ENCODE measurements around the gene NKX1-2.

DNA sequence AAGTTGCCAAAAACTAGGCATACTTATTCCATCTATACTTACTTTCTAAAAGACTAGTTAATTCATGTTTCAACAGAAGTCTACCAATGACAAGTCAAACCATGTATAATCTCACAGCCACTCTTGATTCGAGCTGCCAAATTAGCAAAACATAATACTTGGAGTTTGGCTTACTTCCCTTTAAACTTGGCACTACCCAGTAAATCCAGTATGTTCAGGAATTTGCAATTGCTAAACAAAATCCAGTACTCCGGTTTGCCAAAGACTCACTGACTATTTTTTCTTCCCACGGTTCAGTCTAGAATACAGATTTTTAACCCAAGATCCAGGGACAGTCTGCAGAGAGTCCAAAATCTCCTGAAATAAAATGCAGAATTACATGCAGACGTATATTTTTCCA, 35.8 kb downstream of the NKX1-2 start:
- TF ChIP-seq, protein P1, sequence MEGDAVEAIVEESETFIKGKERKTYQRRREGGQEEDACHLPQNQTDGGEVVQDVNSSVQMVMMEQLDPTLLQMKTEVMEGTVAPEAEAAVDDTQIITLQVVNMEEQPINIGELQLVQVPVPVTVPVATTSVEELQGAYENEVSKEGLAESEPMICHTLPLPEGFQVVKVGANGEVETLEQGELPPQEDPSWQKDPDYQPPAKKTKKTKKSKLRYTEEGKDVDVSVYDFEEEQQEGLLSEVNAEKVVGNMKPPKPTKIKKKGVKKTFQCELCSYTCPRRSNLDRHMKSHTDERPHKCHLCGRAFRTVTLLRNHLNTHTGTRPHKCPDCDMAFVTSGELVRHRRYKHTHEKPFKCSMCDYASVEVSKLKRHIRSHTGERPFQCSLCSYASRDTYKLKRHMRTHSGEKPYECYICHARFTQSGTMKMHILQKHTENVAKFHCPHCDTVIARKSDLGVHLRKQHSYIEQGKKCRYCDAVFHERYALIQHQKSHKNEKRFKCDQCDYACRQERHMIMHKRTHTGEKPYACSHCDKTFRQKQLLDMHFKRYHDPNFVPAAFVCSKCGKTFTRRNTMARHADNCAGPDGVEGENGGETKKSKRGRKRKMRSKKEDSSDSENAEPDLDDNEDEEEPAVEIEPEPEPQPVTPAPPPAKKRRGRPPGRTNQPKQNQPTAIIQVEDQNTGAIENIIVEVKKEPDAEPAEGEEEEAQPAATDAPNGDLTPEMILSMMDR (conservative IDR thresholded peaks at IDR 0.05; ENCODE audit: low read depth, low read length): no peak
- TF ChIP-seq EZH2 (IDR thresholded peaks at IDR 0.05; ENCODE audit: borderline replicate concordance, low read depth, low read length, poor library complexity, severe bottlenecking): no peak
